GM12878 (cell line): Measurements from ENCODE around the gene MICAL3.

Experiments used
- BHLHE40 ChIP-seq, 2 experiments: fragments of 450-650 bp in 1 of 2; IDR thresholded peaks; 2 replicates each; pipeline ENCODE4 v1.6.1; 2011 to 2017; ENCODE audit warnings: low read depth in 2 of 2, borderline replicate concordance in 1 of 2, improper control_type of control experiment in 1 of 2, low read length in 1 of 2, mild to moderate bottlenecking in 1 of 2
- CHD1 ChIP-seq: IDR thresholded peaks from 2 replicates; pipeline ENCODE4 v1.6.1; 2012; ENCODE audit warnings: low read depth, low read length, improper control_type of control experiment
- EP300 ChIP-seq, 2 experiments: fragments of 150-350 bp in 1 of 2; IDR thresholded peaks; 2 replicates each; pipeline ENCODE4 v1.6.1; 2011 to 2012; ENCODE audit warnings: low read depth in 2 of 2, low read length in 2 of 2, borderline replicate concordance in 1 of 2, improper control_type of control experiment in 1 of 2, inconsistent platforms in 1 of 2; ENCODE audit not compliant: control insufficient read depth in 1 of 2
- ETV6 ChIP-seq, 2 experiments: fragments of 450-650 bp in 1 of 2; IDR thresholded peaks in 1 of 2; conservative IDR thresholded peaks in 1 of 2; 2 replicates each; pipeline ENCODE4 v1.6.1; 2014; ENCODE audit warnings: antibody characterized with exemption in 1 of 2, borderline replicate concordance in 1 of 2, low read depth in 1 of 2, mild to moderate bottlenecking in 1 of 2, moderate library complexity in 1 of 2
- EZH2 ChIP-seq: IDR thresholded peaks from 2 replicates; pipeline ENCODE4 v1.6.1; 2012; ENCODE audit warnings: low read depth, mild to moderate bottlenecking, control low read depth, inconsistent platforms, low read length, borderline replicate concordance; ENCODE audit not compliant: control insufficient read depth
- HDAC2 ChIP-seq: fragments of 200-600 bp; sonication (generic); IDR thresholded peaks from 2 replicates; pipeline ENCODE4 v1.6.1; 2017
- NR2C1 ChIP-seq: fragments of 450-650 bp; IDR thresholded peaks from 2 replicates; pipeline ENCODE4 v1.6.1; 2017; ENCODE audit warnings: antibody characterized with exemption, mild to moderate bottlenecking, moderate library complexity
- PAX5 ChIP-seq: IDR thresholded peaks from 2 replicates; pipeline ENCODE4 v1.6.1; 2011; ENCODE audit warnings: low read depth, low read length, borderline replicate concordance
- SMC3 ChIP-seq: IDR thresholded peaks from 2 replicates; pipeline ENCODE4 v1.6.1; 2011; ENCODE audit warnings: low read length, improper control_type of control experiment, borderline replicate concordance
- TAF1 ChIP-seq: IDR thresholded peaks from 2 replicates; pipeline ENCODE4 v1.6.1; 2011; ENCODE audit warnings: mild to moderate bottlenecking, low read depth, low read length, borderline replicate concordance
- TF ChIP-seq, protein P1 (sequence below), 3 experiments: IDR thresholded peaks in 2 of 3; conservative IDR thresholded peaks in 1 of 3; 2 replicates each; pipeline ENCODE4 v1.5.1; 2011; ENCODE audit warnings: low read depth in 3 of 3, low read length in 3 of 3, mild to moderate bottlenecking in 3 of 3, control low read depth in 2 of 3, moderate library complexity in 2 of 3, inconsistent platforms in 1 of 3, mixed read lengths in 1 of 3; ENCODE audit not compliant: control insufficient read depth in 2 of 3, insufficient read depth in 1 of 3; ENCODE audit errors: extremely low read depth in 1 of 3

DNA sequence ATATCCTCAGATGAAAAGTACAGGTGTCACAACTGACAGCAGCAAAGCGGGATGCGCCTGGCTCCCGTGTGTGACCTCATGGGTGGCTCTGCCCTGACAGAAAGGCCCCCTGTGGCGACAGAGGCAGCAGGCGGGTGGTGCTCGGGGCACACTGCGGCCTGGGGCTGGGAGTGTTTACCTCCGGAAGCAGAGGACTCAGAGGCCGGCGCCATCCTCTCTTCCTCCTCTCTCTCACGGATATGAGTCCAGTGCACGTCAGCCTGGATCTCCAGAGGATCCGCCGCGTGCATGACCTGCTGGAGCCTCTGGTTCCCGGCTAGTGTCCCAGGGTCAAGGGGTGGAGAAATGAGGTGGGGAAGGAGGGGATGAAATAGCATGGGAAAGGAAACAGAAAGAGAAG is 196.9 kb downstream of the MICAL3 start:
- TF ChIP-seq ETV6 (conservative IDR thresholded peaks at IDR 0.05 in 1 of 2, IDR thresholded peaks at IDR 0.05 in 1 of 2; ENCODE audit: borderline replicate concordance in 1 of 2, low read depth in 1 of 2) = no peak
- no peak for TF ChIP-seq SMC3
- no peak for TF ChIP-seq EP300 (IDR thresholded peaks at IDR 0.05; ENCODE audit: borderline replicate concordance in 1 of 2, control insufficient read depth in 1 of 2, low read depth in 2 of 2, low read length in 2 of 2)
- TF ChIP-seq BHLHE40 (IDR thresholded peaks at IDR 0.05; ENCODE audit: borderline replicate concordance in 1 of 2, low read depth in 2 of 2, low read length in 1 of 2) = no peak
- no peak for TF ChIP-seq NR2C1
- TF ChIP-seq, protein P1, sequence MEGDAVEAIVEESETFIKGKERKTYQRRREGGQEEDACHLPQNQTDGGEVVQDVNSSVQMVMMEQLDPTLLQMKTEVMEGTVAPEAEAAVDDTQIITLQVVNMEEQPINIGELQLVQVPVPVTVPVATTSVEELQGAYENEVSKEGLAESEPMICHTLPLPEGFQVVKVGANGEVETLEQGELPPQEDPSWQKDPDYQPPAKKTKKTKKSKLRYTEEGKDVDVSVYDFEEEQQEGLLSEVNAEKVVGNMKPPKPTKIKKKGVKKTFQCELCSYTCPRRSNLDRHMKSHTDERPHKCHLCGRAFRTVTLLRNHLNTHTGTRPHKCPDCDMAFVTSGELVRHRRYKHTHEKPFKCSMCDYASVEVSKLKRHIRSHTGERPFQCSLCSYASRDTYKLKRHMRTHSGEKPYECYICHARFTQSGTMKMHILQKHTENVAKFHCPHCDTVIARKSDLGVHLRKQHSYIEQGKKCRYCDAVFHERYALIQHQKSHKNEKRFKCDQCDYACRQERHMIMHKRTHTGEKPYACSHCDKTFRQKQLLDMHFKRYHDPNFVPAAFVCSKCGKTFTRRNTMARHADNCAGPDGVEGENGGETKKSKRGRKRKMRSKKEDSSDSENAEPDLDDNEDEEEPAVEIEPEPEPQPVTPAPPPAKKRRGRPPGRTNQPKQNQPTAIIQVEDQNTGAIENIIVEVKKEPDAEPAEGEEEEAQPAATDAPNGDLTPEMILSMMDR (IDR thresholded peaks at IDR 0.05 in 2 of 3, conservative IDR thresholded peaks at IDR 0.05 in 1 of 3; ENCODE audit: control insufficient read depth in 2 of 3, extremely low read depth in 1 of 3, insufficient read depth in 1 of 3, low read depth in 3 of 3, low read length in 3 of 3) = no peak
- TF ChIP-seq CHD1 = no peak
- TF ChIP-seq HDAC2 = no peak
- TF ChIP-seq EZH2 = no peak
- TF ChIP-seq TAF1 = no peak
- no peak for TF ChIP-seq PAX5
